ENCODE results near the gene RNGTT. TPM values are rescaled to one million over a fixed set of nuclear protein-coding genes. Genes with fewer than 3 reads are reported as not detected.

RNGTT gene
- 1 to 10 TPM; 3.9 to 5.2 TPM for polyA plus RNA-seq

- no peaks in the 10 kb centered on the region for H3K27me3 ChIP-seq (ENCODE audit: control insufficient read depth in 1 of 2, insufficient read depth in 2 of 2, low read length in 2 of 2)
- peak within 1 kb of the TSS; percentile 91 to 94 for H3K27ac ChIP-seq (ENCODE audit: low read depth in 2 of 2, low read length in 1 of 2)
- peaks cover 0 to 4% of the 10 kb centered on the region in 2 donors for H3K4me1 ChIP-seq (ENCODE audit: control insufficient read depth in 2 of 2, insufficient read depth in 2 of 2, low read length in 1 of 2)
- 0% methylated on average over 74 of the region's 74 CpGs for WGBS, 2 donors
- peak within 1 kb of the TSS; percentile 89 to 98 for H3K4me3 ChIP-seq (ENCODE audit: low read depth in 1 of 2, low read length in 2 of 2)
- no peaks in the 10 kb centered on the region for H3K36me3 ChIP-seq (ENCODE audit: control insufficient read depth in 2 of 2, insufficient read depth in 2 of 2, low read length in 1 of 2)
- H3K9me3 ChIP-seq (ENCODE audit: control insufficient read depth in 2 of 2, insufficient read depth in 1 of 2, low read depth in 1 of 2, low read length in 1 of 2), result peaks cover 0 to 2% of the 10 kb centered on the region in 2 donors
Measured at GRCh38 chr6:88963139-88964090, at the start of gene RNGTT. TSS of gene RNGTT (minus strand) at chr6:88963618. CDS start at chr6:88963409, 209 bp downstream.

GRCh38 chr6:89011436-89011835, 48.0 kb upstream of the RNGTT start:
- no peak overlapping the region for H3K4me3 ChIP-seq (ENCODE audit: low read depth in 1 of 2, low read length in 2 of 2)
- WGBS, 2 donors, result 96 to 98% methylated on average over 2 of the region's 2 CpGs

GRCh38 chr6:89010825-89011224, 47.4 kb upstream of the RNGTT start:
- 60 to 66% methylated on average over 2 of the region's 2 CpGs for WGBS, 2 donors
- H3K27me3 ChIP-seq (ENCODE audit: control insufficient read depth in 1 of 2, insufficient read depth in 2 of 2, low read length in 2 of 2), result no peaks in the 10 kb centered on the region
- H3K4me1 ChIP-seq (ENCODE audit: control insufficient read depth in 2 of 2, insufficient read depth in 2 of 2, low read length in 1 of 2), result no peaks in the 10 kb centered on the region
- no peaks in the 10 kb centered on the region for H3K9me3 ChIP-seq (ENCODE audit: control insufficient read depth in 2 of 2, insufficient read depth in 1 of 2, low read depth in 1 of 2, low read length in 1 of 2)
- no peaks in the 10 kb centered on the region for H3K36me3 ChIP-seq (ENCODE audit: control insufficient read depth in 2 of 2, insufficient read depth in 2 of 2, low read length in 1 of 2)
- no peak overlapping the region for H3K27ac ChIP-seq (ENCODE audit: low read depth in 2 of 2, low read length in 1 of 2)
- H3K4me3 ChIP-seq (ENCODE audit: low read depth in 1 of 2, low read length in 2 of 2), result no peak overlapping the region

More at GRCh38 chr6:89011436-89011835, 48.0 kb upstream of the RNGTT start:
- H3K36me3 ChIP-seq (ENCODE audit: control insufficient read depth in 2 of 2, insufficient read depth in 2 of 2, low read length in 1 of 2), result no peaks in the 10 kb centered on the region
- no peaks in the 10 kb centered on the region for H3K27me3 ChIP-seq (ENCODE audit: control insufficient read depth in 1 of 2, insufficient read depth in 2 of 2, low read length in 2 of 2)
- no peaks in the 10 kb centered on the region for H3K4me1 ChIP-seq (ENCODE audit: control insufficient read depth in 2 of 2, insufficient read depth in 2 of 2, low read length in 1 of 2)
- no peak overlapping the region for H3K27ac ChIP-seq (ENCODE audit: low read depth in 2 of 2, low read length in 1 of 2)
- no peaks in the 10 kb centered on the region for H3K9me3 ChIP-seq (ENCODE audit: control insufficient read depth in 2 of 2, insufficient read depth in 1 of 2, low read depth in 1 of 2, low read length in 1 of 2)

GRCh38 chr6:89009624-89010059, 46.2 kb upstream of the RNGTT start:
- Histone ChIP-seq H3K4me1 (ENCODE audit: control insufficient read depth in 2 of 2, insufficient read depth in 2 of 2, low read length in 1 of 2) (no peaks in the 10 kb centered on the region), H3K27ac (ENCODE audit: low read depth in 2 of 2, low read length in 1 of 2) (no peak overlapping the region), H3K27me3 (ENCODE audit: control insufficient read depth in 1 of 2, insufficient read depth in 2 of 2, low read length in 2 of 2) (no peaks in the 10 kb centered on the region), H3K36me3 (ENCODE audit: control insufficient read depth in 2 of 2, insufficient read depth in 2 of 2, low read length in 1 of 2) (no peaks in the 10 kb centered on the region), H3K4me3 (ENCODE audit: low read depth in 1 of 2, low read length in 2 of 2) (no peak overlapping the region), H3K9me3 (ENCODE audit: control insufficient read depth in 2 of 2, insufficient read depth in 1 of 2, low read depth in 1 of 2, low read length in 1 of 2) (no peaks in the 10 kb centered on the region)
- 80 to 86% methylated on average over 5 of the region's 5 CpGs for WGBS, 2 donors

GRCh38 chr6:89008815-89009374, 45.5 kb upstream of the RNGTT start:
- WGBS, 2 donors, result 89 to 94% methylated on average over 5 of the region's 5 CpGs
- no peak overlapping the region for H3K4me3 ChIP-seq (ENCODE audit: low read depth in 1 of 2, low read length in 2 of 2)
- H3K27ac ChIP-seq (ENCODE audit: low read depth in 2 of 2, low read length in 1 of 2), result no peak overlapping the region

GRCh38 chr6:89008001-89008814, 44.8 kb upstream of the RNGTT start:
- H3K36me3 ChIP-seq (ENCODE audit: control insufficient read depth in 2 of 2, insufficient read depth in 2 of 2, low read length in 1 of 2), result no peaks in the 10 kb centered on the region
- WGBS, 2 donors, result 62 to 68% methylated on average over 8 of the region's 8 CpGs
- H3K9me3 ChIP-seq (ENCODE audit: control insufficient read depth in 2 of 2, insufficient read depth in 1 of 2, low read depth in 1 of 2, low read length in 1 of 2), result no peaks in the 10 kb centered on the region
- no peak overlapping the region for H3K4me3 ChIP-seq (ENCODE audit: low read depth in 1 of 2, low read length in 2 of 2)
- no peaks in the 10 kb centered on the region for H3K27me3 ChIP-seq (ENCODE audit: control insufficient read depth in 1 of 2, insufficient read depth in 2 of 2, low read length in 2 of 2)
- H3K27ac ChIP-seq (ENCODE audit: low read depth in 2 of 2, low read length in 1 of 2), result no peak overlapping the region
- no peaks in the 10 kb centered on the region for H3K4me1 ChIP-seq (ENCODE audit: control insufficient read depth in 2 of 2, insufficient read depth in 2 of 2, low read length in 1 of 2)

More at GRCh38 chr6:89008815-89009374, 45.5 kb upstream of the RNGTT start:
- no peaks in the 10 kb centered on the region for H3K4me1 ChIP-seq (ENCODE audit: control insufficient read depth in 2 of 2, insufficient read depth in 2 of 2, low read length in 1 of 2)
- H3K27me3 ChIP-seq (ENCODE audit: control insufficient read depth in 1 of 2, insufficient read depth in 2 of 2, low read length in 2 of 2), result no peaks in the 10 kb centered on the region
- no peaks in the 10 kb centered on the region for H3K9me3 ChIP-seq (ENCODE audit: control insufficient read depth in 2 of 2, insufficient read depth in 1 of 2, low read depth in 1 of 2, low read length in 1 of 2)
- no peaks in the 10 kb centered on the region for H3K36me3 ChIP-seq (ENCODE audit: control insufficient read depth in 2 of 2, insufficient read depth in 2 of 2, low read length in 1 of 2)

- H3K4me3 ChIP-seq (ENCODE audit: low read depth in 1 of 2, low read length in 2 of 2), result no peak overlapping the region
- no peak overlapping the region for H3K27ac ChIP-seq (ENCODE audit: low read depth in 2 of 2, low read length in 1 of 2)
- H3K9me3 ChIP-seq (ENCODE audit: control insufficient read depth in 2 of 2, insufficient read depth in 1 of 2, low read depth in 1 of 2, low read length in 1 of 2), result no peaks in the 10 kb centered on the region
- no peaks in the 10 kb centered on the region for H3K4me1 ChIP-seq (ENCODE audit: control insufficient read depth in 2 of 2, insufficient read depth in 2 of 2, low read length in 1 of 2)
- H3K27me3 ChIP-seq (ENCODE audit: control insufficient read depth in 1 of 2, insufficient read depth in 2 of 2, low read length in 2 of 2), result no peaks in the 10 kb centered on the region
- H3K36me3 ChIP-seq (ENCODE audit: control insufficient read depth in 2 of 2, insufficient read depth in 2 of 2, low read length in 1 of 2), result no peaks in the 10 kb centered on the region
- 64 to 69% methylated on average over 15 of the region's 15 CpGs for whole genome bisulfite sequencing, 2 donors
Measured at GRCh38 chr6:89007209-89008000, 44.0 kb upstream of the RNGTT start.

- Histone ChIP-seq H3K27me3 (ENCODE audit: control insufficient read depth in 1 of 2, insufficient read depth in 2 of 2, low read length in 2 of 2) (no peaks in the 10 kb centered on the region), H3K4me3 (ENCODE audit: low read depth in 1 of 2, low read length in 2 of 2) (no peak overlapping the region), H3K9me3 (ENCODE audit: control insufficient read depth in 2 of 2, insufficient read depth in 1 of 2, low read depth in 1 of 2, low read length in 1 of 2) (no peaks in the 10 kb centered on the region), H3K27ac (ENCODE audit: low read depth in 2 of 2, low read length in 1 of 2) (no peak overlapping the region), H3K36me3 (ENCODE audit: control insufficient read depth in 2 of 2, insufficient read depth in 2 of 2, low read length in 1 of 2) (no peaks in the 10 kb centered on the region), H3K4me1 (ENCODE audit: control insufficient read depth in 2 of 2, insufficient read depth in 2 of 2, low read length in 1 of 2) (no peaks in the 10 kb centered on the region)
- 90% methylated on average over 4 of the region's 4 CpGs for WGBS, 2 donors
Measured at GRCh38 chr6:89002523-89002922, 39.1 kb upstream of the RNGTT start.

GRCh38 chr6:88997327-88997726, 33.9 kb upstream of the RNGTT start:
- Histone ChIP-seq H3K27me3 (ENCODE audit: control insufficient read depth in 1 of 2, insufficient read depth in 2 of 2, low read length in 2 of 2) (no peaks in the 10 kb centered on the region), H3K4me3 (ENCODE audit: low read depth in 1 of 2, low read length in 2 of 2) (no peak overlapping the region), H3K36me3 (ENCODE audit: control insufficient read depth in 2 of 2, insufficient read depth in 2 of 2, low read length in 1 of 2) (no peaks in the 10 kb centered on the region), H3K27ac (ENCODE audit: low read depth in 2 of 2, low read length in 1 of 2) (no peak overlapping the region), H3K9me3 (ENCODE audit: control insufficient read depth in 2 of 2, insufficient read depth in 1 of 2, low read depth in 1 of 2, low read length in 1 of 2) (no peaks in the 10 kb centered on the region), H3K4me1 (ENCODE audit: control insufficient read depth in 2 of 2, insufficient read depth in 2 of 2, low read length in 1 of 2) (no peaks in the 10 kb centered on the region)
- 88 to 91% methylated on average over 4 of the region's 4 CpGs for WGBS, 2 donors

All from esophagus (tissue), 2 donors.